NCI-H1105 treated with DMSO at 0.1 percent for 48 hours (cell line): Measurements from ENCODE around the gene PREP.
A peak's percentile ranks its signal among the peaks of the same experiment; 100 is the strongest.
"Not testable (repeated sequence)": the region's sequence is repeated elsewhere in the genome, so short reads cannot be mapped to it uniquely, and the experiment has no call there.

Source experiments
- DNase-seq: peaks from one replicate; lab custom pipeline; 2025; lab: John Stamatoyannopoulos, UW

Gene PREP

DNA sequence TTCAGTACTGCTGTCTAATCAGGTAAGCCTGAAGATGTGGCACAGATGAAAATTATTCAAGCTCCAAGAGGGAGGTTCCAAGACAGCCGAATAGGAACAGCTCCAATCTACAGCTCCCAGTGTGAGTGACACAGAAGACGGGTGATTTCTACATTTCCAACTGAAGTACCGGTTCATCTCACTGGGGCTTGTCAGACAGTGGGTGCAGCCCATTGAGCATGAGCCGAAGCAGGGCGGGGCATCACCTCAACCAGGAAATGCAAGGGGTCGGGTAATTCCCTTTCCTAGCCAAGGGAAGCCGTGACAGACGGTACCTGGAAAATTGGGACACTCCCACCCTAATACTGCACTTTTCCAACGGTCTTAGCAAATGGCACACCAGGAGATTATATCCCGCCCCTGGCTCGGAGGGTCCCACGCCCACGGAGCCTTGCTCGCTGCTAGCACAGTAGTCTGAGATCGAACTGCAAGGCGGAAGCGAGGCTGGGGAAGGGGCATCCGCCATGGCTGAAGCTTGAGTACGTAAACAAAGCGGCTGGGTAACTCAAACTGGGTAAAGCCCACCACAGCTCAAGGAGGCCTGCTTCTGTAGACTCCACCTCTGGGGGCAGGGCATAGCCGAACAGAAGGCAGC is 64.4 kb downstream of the PREP start:
- not testable (repeated sequence) for DNase-seq

DNA sequence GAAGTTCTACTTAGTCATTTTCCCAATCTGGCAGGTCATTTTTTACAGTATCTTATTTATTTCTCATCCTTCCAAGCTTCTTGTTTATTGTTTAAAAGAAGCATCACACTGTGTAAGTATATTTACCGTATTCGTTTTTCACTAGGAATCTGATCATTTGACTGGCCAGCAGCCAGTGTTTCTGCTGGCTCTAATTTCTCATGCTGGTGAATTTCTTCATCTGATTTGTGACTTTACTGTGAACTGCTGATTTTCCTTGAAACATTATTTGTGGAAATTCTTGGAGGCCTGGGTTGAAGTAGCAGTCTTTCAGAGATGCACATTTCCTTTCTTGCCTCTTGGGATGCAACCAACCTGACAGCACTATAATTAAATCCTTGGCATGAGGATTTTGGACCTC is 65.9 kb downstream of the PREP start:
- no peak for DNase-seq

DNA sequence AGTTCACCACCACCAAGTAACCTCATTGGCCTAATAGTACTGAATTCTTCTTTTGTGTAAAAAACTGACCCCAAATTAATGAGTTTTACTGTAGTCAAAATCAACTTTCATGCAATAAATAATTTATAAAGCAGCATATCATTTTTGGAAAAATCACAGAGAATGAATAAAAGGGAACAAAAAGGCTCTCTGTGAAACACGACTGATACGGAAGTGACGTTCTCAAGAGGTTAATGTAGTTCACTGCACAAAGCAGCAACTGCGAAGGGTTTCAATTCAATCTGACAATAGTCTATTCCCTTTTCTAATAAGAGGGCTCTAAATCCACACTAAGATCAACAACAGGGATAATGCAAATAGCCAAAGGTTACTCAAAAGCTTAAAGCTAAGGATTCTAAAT is 70.3 kb downstream of the PREP start:
- DNase-seq, result no peak

GRCh38 chr6:105331927-105332326 is 71.0 kb downstream of the PREP start:
- no peak for DNase-seq

GRCh38 chr6:105330913-105331312 is 72.0 kb downstream of the PREP start:
- DNase-seq, result no peak

DNA sequence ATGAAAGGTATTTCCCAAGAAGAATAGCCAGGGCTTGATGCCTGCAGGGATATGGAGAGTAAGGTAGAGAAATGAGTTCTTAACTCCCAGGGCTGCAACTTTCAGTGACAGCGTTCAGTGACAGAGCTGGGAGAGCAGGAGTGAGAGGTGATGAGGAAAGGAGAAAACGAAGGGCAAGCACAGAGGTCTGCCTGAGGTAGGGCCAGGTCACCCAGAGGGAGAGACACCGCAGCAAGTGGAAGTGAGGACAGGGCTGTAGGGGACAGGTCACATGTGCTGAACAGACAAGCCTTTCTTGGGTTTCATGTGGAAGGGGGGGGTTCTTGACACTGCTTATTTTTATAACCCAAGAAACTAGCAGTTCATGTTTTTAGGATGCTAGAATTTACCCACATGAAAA is 72.5 kb downstream of the PREP start:
- no peak for DNase-seq

GRCh38 chr6:105326833-105327770 is 75.8 kb downstream of the PREP start:
- DNase-seq, result peak; percentile 66

GRCh38 chr6:105326216-105326615 is 76.7 kb downstream of the PREP start:
- peak; percentile 83 for DNase-seq

- DNase-seq, result no peak
Measured at GRCh38 chr6:105324386-105324950, 78.4 kb downstream of the PREP start.

DNA sequence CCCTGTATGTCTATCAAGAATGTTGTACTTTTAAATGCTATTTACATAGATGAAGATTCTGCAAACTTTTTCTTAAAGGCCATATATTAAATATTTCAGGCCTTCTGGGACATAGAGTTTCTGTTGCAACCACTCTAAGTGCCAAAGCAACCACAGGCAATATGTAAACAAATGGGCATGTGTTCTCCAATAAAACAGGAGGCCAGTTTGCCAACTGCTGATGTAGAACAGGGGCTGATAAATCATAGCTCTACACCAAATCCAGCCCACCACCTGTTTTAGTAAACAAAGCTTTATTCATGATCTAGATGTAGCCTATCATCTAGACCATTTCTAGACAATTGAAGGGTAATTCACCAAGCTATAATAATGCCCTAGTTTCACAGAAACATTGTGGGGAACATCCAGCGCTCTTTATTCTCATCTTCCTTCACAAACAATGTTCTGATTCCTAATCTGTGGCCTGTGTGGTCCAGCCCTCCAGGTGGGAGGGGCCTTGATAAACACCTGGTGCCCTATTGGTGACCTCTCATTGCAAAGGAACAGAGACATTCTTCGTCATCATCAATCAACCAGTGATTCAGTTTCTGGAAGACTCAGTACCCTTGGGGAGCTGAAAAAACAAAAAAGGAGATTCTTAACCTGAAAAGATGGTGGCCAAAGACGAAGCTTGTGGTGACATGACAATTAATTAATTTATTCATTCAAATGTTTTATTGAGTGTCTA is 80.2 kb downstream of the PREP start:
- no peak for DNase-seq

- DNase-seq, result no peak
Measured at GRCh38 chr6:105321728-105322127, 81.2 kb downstream of the PREP start.

DNA sequence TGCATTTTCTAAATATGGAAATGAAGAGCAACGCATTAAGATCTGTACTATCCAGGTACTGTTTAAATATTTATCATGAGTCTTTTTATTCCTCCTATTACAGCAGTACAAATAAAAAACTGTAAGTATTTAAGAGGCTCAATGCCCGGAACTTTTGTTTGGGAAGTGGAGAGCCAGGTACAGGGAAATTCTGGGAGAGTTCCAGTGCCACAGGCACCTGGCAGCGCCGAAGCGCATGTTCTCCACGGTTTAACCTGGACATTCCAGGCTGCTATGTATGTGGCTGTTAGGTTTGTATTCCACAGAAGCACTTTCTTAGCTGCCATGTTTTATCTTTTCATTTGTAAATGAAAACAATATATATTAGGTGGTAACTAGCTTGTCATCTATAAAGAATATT is 81.7 kb downstream of the PREP start:
- DNase-seq, result peak; percentile 71

DNA sequence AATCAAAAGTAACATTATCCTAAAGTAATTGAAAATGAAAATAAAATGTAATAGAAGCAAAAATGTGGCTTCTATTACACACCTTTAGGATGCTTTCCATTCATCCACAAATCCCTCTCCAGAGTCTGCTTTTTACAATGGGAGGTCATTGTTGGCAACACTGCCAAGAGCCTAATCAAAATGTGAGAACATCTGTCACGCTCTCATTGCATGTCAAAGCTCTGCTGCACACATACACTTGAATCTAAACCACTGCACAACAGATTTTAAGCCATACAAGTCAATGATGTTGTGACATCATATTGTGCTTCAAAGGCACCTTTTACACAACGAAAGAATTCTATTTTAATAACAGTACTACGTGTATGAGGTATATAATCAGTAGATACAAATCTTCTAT is 82.1 kb downstream of the PREP start:
- DNase-seq, result peak; percentile 82

GRCh38 chr6:105320271-105320670 is 82.6 kb downstream of the PREP start:
- DNase-seq, result no peak

DNA sequence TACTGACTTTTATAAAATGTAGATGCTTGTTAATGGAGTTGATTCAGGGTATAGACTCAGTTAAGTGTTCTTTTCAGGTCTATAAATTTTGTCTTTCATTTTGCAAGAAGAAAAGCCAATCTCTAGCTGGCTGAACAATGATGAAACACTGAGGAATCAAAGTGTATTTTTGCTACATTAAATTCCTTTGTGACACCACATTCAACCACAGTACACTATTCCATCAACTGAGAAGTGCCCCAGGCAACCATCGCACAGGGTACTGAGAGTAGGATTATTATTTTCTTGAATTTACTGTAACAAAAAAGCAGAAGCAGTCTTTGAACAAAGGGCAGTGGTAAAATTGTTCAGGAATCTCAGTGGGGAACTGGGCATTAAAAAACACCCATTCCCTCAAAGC is 83.6 kb downstream of the PREP start:
- no peak for DNase-seq

DNA sequence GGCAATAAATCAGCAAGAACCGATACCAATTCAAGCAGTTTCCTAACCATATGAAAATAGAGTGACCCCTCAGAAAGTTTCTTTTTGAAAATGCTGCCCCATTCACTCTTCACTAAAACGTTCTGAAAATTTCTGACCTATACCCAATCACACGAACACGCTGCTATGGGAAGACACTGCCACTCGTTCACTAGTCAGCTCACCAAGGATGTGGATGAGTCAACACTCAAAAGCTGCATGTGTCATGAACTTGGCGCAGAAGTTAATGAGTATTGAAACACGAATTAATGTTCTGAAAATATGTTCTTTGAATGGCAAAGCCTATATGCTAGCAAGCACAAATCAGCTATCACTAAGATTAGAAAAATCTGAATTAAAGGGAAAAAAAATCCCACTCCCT is 84.2 kb downstream of the PREP start:
- no peak for DNase-seq

GRCh38 chr6:105317607-105318533 is 85.0 kb downstream of the PREP start:
- peak; percentile 40 for DNase-seq

GRCh38 chr6:105313211-105313610 is 89.7 kb downstream of the PREP start:
- DNase-seq, result peak; percentile 86

DNA sequence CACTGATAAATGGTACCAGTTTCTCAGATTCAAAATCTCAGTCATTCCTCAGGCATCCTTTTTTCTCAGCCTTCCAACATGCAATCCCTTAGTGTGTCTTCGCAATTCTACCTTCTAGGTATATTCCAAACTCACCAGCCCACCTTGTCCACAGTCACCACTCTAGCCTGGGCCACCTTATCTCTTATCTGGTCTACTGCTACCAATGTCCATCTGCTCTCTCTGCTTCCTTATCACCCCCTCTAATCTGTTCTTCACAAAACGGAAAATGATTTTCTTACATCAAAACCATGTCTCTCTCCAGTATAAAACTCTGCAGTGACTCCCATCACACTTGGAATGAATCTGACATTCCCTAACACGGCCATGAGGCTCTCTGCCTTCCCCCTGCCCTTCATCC is 91.9 kb downstream of the PREP start:
- no peak for DNase-seq

- no peak for DNase-seq
Measured at GRCh38 chr6:105310371-105310770, 92.5 kb downstream of the PREP start.

DNA sequence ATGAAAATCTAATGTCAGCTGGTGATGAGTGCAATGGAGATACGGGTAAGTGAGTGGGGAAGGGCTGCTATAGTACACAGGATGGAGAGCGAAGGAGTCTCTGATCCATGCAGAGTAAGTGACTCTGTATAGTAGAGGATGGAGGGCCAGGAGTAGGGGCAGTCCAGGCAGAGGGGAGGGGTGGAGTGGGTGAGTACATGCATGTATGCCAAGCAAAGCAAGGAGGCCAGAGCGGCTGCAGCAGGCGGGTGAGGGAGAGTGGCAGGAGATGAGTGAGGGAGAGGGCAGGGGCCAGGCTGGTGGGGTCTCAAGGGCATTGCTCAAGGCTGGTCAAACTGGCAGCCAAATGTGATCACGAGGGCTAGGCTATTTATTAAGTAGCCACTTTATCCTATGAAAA is 94.0 kb downstream of the PREP start:
- no peak for DNase-seq
